Measurements from ENCODE around the gene PSMD11.

The PSMD11 gene

DNA sequence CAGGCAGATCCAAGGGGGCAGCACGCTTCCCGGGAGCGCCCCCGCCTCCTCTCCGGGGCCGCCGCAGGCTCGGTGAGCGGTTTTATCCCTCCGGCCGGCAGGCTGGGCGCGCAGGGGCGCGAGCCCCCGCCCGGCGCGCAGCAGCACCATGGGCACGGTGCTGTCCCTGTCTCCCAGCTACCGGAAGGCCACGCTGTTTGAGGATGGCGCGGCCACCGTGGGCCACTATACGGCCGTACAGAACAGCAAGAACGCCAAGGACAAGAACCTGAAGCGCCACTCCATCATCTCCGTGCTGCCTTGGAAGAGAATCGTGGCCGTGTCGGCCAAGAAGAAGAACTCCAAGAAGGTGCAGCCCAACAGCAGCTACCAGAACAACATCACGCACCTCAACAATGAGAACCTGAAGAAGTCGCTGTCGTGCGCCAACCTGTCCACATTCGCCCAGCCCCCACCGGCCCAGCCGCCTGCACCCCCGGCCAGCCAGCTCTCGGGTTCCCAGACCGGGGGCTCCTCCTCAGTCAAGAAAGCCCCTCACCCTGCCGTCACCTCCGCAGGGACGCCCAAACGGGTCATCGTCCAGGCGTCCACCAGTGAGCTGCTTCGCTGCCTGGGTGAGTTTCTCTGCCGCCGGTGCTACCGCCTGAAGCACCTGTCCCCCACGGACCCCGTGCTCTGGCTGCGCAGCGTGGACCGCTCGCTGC lies 43.3 kb downstream of the PSMD11 start:
- Histone ChIP-seq H2AFZ (ENCODE audit: low read depth, low read length) (peak overlapping the region; percentile 71), H3K4me3 (ENCODE audit: low read depth in 1 of 2, low read length in 2 of 2) (peak overlapping the region in 1 of 2 experiments; percentile 70; a peak in 3 of 4 replicates), H3K27ac (ENCODE audit: low read length) (no peak overlapping the region), H4K20me1 (ENCODE audit: insufficient read depth, low read length) (peaks cover 20% of the 10 kb centered on the region), H3K27me3 (ENCODE audit: insufficient read depth, low read length, poor library complexity) (no peaks in the 10 kb centered on the region), H3K4me2 (ENCODE audit: insufficient read depth, low read length) (peak overlapping the region; percentile 81), H3K9me3 (ENCODE audit: insufficient read depth, low read length, severe bottlenecking) (no peaks in the 10 kb centered on the region), H3K4me1 (ENCODE audit: insufficient read depth, low read length) (peaks cover 28% of the 10 kb centered on the region), H3K9ac (ENCODE audit: low read depth, low read length) (peak overlapping the region; percentile 70), H3K79me2 (ENCODE audit: insufficient read depth, low read length) (peaks cover 9% of the 10 kb centered on the region; the same call in 1 of the 2 replicates), H3K36me3 (ENCODE audit: insufficient read depth, low read length) (peaks cover 27% of the 10 kb centered on the region)
- TF ChIP-seq EZH2 (IDR thresholded peaks at IDR 0.05; ENCODE audit: borderline replicate concordance, low read depth, low read length, severe bottlenecking) = no peak
- TF ChIP-seq, protein P1, sequence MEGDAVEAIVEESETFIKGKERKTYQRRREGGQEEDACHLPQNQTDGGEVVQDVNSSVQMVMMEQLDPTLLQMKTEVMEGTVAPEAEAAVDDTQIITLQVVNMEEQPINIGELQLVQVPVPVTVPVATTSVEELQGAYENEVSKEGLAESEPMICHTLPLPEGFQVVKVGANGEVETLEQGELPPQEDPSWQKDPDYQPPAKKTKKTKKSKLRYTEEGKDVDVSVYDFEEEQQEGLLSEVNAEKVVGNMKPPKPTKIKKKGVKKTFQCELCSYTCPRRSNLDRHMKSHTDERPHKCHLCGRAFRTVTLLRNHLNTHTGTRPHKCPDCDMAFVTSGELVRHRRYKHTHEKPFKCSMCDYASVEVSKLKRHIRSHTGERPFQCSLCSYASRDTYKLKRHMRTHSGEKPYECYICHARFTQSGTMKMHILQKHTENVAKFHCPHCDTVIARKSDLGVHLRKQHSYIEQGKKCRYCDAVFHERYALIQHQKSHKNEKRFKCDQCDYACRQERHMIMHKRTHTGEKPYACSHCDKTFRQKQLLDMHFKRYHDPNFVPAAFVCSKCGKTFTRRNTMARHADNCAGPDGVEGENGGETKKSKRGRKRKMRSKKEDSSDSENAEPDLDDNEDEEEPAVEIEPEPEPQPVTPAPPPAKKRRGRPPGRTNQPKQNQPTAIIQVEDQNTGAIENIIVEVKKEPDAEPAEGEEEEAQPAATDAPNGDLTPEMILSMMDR (IDR thresholded peaks at IDR 0.05; ENCODE audit: borderline replicate concordance, extremely low read depth, low read length, poor library complexity, severe bottlenecking) = no peak
- ATAC-seq (ENCODE audit: insufficient read depth, low read depth) = no peak
- no peak for DNase-seq

DNA sequence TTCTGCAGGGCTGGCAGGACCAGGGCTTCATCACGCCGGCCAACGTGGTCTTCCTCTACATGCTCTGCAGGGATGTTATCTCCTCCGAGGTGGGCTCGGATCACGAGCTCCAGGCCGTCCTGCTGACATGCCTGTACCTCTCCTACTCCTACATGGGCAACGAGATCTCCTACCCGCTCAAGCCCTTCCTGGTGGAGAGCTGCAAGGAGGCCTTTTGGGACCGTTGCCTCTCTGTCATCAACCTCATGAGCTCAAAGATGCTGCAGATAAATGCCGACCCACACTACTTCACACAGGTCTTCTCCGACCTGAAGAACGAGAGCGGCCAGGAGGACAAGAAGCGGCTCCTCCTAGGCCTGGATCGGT lies 43.9 kb downstream of the PSMD11 start:
- DNase-seq = no peak
- H3K79me2 ChIP-seq (ENCODE audit: insufficient read depth, low read length) = peaks cover 9% of the 10 kb centered on the region; the same call in 1 of the 2 replicates
- H3K27ac ChIP-seq (ENCODE audit: low read length) = no peak overlapping the region
- no peak for ATAC-seq (ENCODE audit: insufficient read depth, low read depth)
- no peaks in the 10 kb centered on the region for H3K27me3 ChIP-seq (ENCODE audit: insufficient read depth, low read length, poor library complexity)
- no peak overlapping the region for H3K4me3 ChIP-seq (ENCODE audit: low read depth in 1 of 2, low read length in 2 of 2)
- H3K4me2 ChIP-seq (ENCODE audit: insufficient read depth, low read length) = peak overlapping the region; percentile 81
- H3K9me3 ChIP-seq (ENCODE audit: insufficient read depth, low read length, severe bottlenecking) = no peaks in the 10 kb centered on the region
- peaks cover 20% of the 10 kb centered on the region for H4K20me1 ChIP-seq (ENCODE audit: insufficient read depth, low read length)
- H3K9ac ChIP-seq (ENCODE audit: low read depth, low read length) = no peak overlapping the region; the same call in 1 of the 2 replicates
- TF ChIP-seq, protein P1 (IDR thresholded peaks at IDR 0.05; ENCODE audit: borderline replicate concordance, extremely low read depth, low read length, poor library complexity, severe bottlenecking) = no peak
- no peak for TF ChIP-seq EZH2 (IDR thresholded peaks at IDR 0.05; ENCODE audit: borderline replicate concordance, low read depth, low read length, severe bottlenecking)
- H2AFZ ChIP-seq (ENCODE audit: low read depth, low read length) = no peak overlapping the region
- H3K4me1 ChIP-seq (ENCODE audit: insufficient read depth, low read length) = peaks cover 28% of the 10 kb centered on the region
- H3K36me3 ChIP-seq (ENCODE audit: insufficient read depth, low read length) = peaks cover 24% of the 10 kb centered on the region

DNA sequence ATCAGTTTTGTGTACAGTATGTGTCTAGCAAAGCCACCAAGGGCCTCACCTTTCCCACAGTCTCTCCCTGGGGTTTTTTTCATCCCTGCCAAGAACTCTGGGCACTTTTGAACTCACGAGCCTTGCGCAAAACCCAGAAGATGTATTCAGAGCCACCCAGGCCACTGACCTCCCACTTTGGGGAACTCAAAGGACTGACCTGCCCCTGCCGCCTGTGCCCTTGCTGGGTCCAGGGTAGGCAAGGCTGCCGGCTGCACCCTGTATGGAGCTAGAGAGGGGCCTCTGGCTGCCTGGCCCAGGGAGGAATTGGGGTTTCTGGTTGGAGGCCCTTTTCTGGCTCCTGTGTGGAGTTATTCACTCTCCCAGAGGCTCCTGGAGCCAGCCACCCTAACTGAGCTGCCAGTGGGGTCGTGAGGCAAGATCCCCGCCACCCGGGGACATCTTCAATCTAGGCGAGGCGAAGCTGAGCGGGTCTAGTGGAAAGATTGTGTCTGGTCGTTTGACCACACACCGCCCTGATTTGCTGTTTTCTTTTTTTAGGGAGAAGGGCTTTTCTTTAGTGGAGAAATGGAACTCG lies 44.4 kb downstream of the PSMD11 start:
- DNase-seq (no peak), ATAC-seq (ENCODE audit: insufficient read depth, low read depth) (no peak)
- no peaks in the 10 kb centered on the region for H3K27me3 ChIP-seq (ENCODE audit: insufficient read depth, low read length, poor library complexity)

More for the DNA sequence above, 44.4 kb downstream of the PSMD11 start:
- H3K9me3 ChIP-seq (ENCODE audit: insufficient read depth, low read length, severe bottlenecking) = no peaks in the 10 kb centered on the region
- H2AFZ ChIP-seq (ENCODE audit: low read depth, low read length) = no peak overlapping the region
- no peak overlapping the region for H3K9ac ChIP-seq (ENCODE audit: low read depth, low read length)
- H4K20me1 ChIP-seq (ENCODE audit: insufficient read depth, low read length) = peaks cover 20% of the 10 kb centered on the region
- H3K36me3 ChIP-seq (ENCODE audit: insufficient read depth, low read length) = peaks cover 24% of the 10 kb centered on the region
- TF ChIP-seq, protein P1 (IDR thresholded peaks at IDR 0.05; ENCODE audit: borderline replicate concordance, extremely low read depth, low read length, poor library complexity, severe bottlenecking) = no peak
- no peak for TF ChIP-seq EZH2 (IDR thresholded peaks at IDR 0.05; ENCODE audit: borderline replicate concordance, low read depth, low read length, severe bottlenecking)
- H3K79me2 ChIP-seq (ENCODE audit: insufficient read depth, low read length) = peaks cover 9% of the 10 kb centered on the region; the same call in 1 of the 2 replicates
- H3K27ac ChIP-seq (ENCODE audit: low read length) = no peak overlapping the region
- peak overlapping the region; percentile 81 for H3K4me2 ChIP-seq (ENCODE audit: insufficient read depth, low read length)
- no peak overlapping the region for H3K4me3 ChIP-seq (ENCODE audit: low read depth in 1 of 2, low read length in 2 of 2)
- H3K4me1 ChIP-seq (ENCODE audit: insufficient read depth, low read length) = peaks cover 28% of the 10 kb centered on the region
